Natural killer cell treated with Interleukin-12 subunit alpha and Interleukin-12 subunit beta and Interleukin-15 and Interleukin-18, amount 100 ng/mL, for 72 hours (primary cell): ENCODE results near the gene ADGRF1. TPM values are rescaled to one million over a fixed set of nuclear protein-coding genes. Genes with fewer than 3 reads are reported as not detected.
"Not testable (repeated sequence)": the region's sequence is repeated elsewhere in the genome, so short reads cannot be mapped to it uniquely, and the experiment has no call there.

ENCODE experiments used
- ATAC-seq, 2 donors: fragments of 150-1000 bp; cut with Tn5 transposase in 1 of 2; sonication (Bioruptor Pico), chemical (Tn5 transposase) in 1 of 2; 2 replicates each; pipeline ENCODE4 v1.10.0; 2021
- DNase-seq: peaks from one replicate; pipeline ENCODE4 v3.0.0; 2022; ENCODE audit warnings: low spot score
- H3K27ac Mint-ChIP-seq, 2 donors: 1 replicate in 1 of 2; 2 replicates in 1 of 2; pipeline ENCODE4 v1.8.0; 2022; ENCODE audit warnings: mixed read lengths in 2 of 2, mild to moderate bottlenecking in 1 of 2, moderate library complexity in 1 of 2
- H3K27me3 Mint-ChIP-seq, 2 donors: 1 replicate in 1 of 2; 2 replicates in 1 of 2; pipeline ENCODE4 v1.8.0; 2022; ENCODE audit warnings: mixed read lengths in 2 of 2
- H3K36me3 Mint-ChIP-seq: one replicate; pipeline ENCODE4 v1.8.0; 2022; ENCODE audit warnings: mixed read lengths
- H3K4me1 Mint-ChIP-seq, 2 donors: 1 replicate in 1 of 2; 2 replicates in 1 of 2; pipeline ENCODE4 v1.8.0; 2022; ENCODE audit warnings: low read depth in 2 of 2, mixed read lengths in 2 of 2, mild to moderate bottlenecking in 1 of 2
- H3K4me3 Mint-ChIP-seq: one replicate; pipeline ENCODE4 v1.8.0; 2022; ENCODE audit warnings: mixed read lengths
- H3K9me3 Mint-ChIP-seq: 2 replicates; pipeline ENCODE4 v1.8.0; 2022; ENCODE audit warnings: mixed read lengths
- total RNA-seq, 2 donors: library from RNA; stranded (reverse); gene quantifications; one replicate each; pipeline ENCODE4 v1.2.3, GENCODE V29; 2022

ADGRF1 gene
- total RNA-seq, 2 donors from 2014 or later: not detected

GRCh38 chr6:47073125-47074110, 31.3 kb upstream of the ADGRF1 start:
- no peaks in the 10 kb centered on the region for H3K36me3 Mint-ChIP-seq
- no peaks in the 10 kb centered on the region for H3K9me3 Mint-ChIP-seq
- DNase-seq: no peak

GRCh38 chr6:47072667-47073066, 30.5 kb upstream of the ADGRF1 start:
- DNase-seq (no peak), ATAC-seq (no peak)
- H3K27me3 Mint-ChIP-seq: peaks cover 6 to 8% of the 10 kb centered on the region in 2 donors
- H3K4me3 Mint-ChIP-seq: no peak overlapping the region
- no peak overlapping the region for H3K27ac Mint-ChIP-seq
- H3K4me1 Mint-ChIP-seq: no peaks in the 10 kb centered on the region
- no peaks in the 10 kb centered on the region for H3K9me3 Mint-ChIP-seq
- H3K36me3 Mint-ChIP-seq: no peaks in the 10 kb centered on the region

More at GRCh38 chr6:47073125-47074110, 31.3 kb upstream of the ADGRF1 start:
- H3K27ac Mint-ChIP-seq: no peak overlapping the region
- no peak overlapping the region for H3K4me3 Mint-ChIP-seq
- ATAC-seq: no peak
- H3K27me3 Mint-ChIP-seq: peaks cover 6 to 8% of the 10 kb centered on the region in 2 donors
- no peaks in the 10 kb centered on the region for H3K4me1 Mint-ChIP-seq

- Mint-ChIP-seq H3K4me3 (no peak overlapping the region), H3K27me3 (peaks cover 6 to 8% of the 10 kb centered on the region in 2 donors), H3K36me3 (no peaks in the 10 kb centered on the region), H3K4me1 (no peaks in the 10 kb centered on the region), H3K27ac (no peak overlapping the region), H3K9me3 (no peaks in the 10 kb centered on the region)
- DNase-seq (no peak), ATAC-seq (no peak)
Observed at GRCh38 chr6:47071681-47072080, 29.5 kb upstream of the ADGRF1 start.

- ATAC-seq (no peak), DNase-seq (no peak)
- Mint-ChIP-seq H3K27ac (no peak overlapping the region), H3K4me3 (no peak overlapping the region), H3K36me3 (no peaks in the 10 kb centered on the region), H3K4me1 (no peaks in the 10 kb centered on the region), H3K9me3 (no peaks in the 10 kb centered on the region), H3K27me3 (peaks cover 5 to 6% of the 10 kb centered on the region in 2 donors)
Observed at GRCh38 chr6:47070461-47070860, 28.3 kb upstream of the ADGRF1 start.

- no peaks in the 10 kb centered on the region for H3K4me1 Mint-ChIP-seq
- H3K36me3 Mint-ChIP-seq: no peaks in the 10 kb centered on the region
- no peak overlapping the region for H3K27ac Mint-ChIP-seq
- H3K4me3 Mint-ChIP-seq: no peak overlapping the region
- no peak for DNase-seq
- no peak for ATAC-seq
- peaks cover 2 to 6% of the 10 kb centered on the region in 2 donors for H3K27me3 Mint-ChIP-seq
- H3K9me3 Mint-ChIP-seq: no peaks in the 10 kb centered on the region
Observed at GRCh38 chr6:47069156-47069555, 27.0 kb upstream of the ADGRF1 start.

- Mint-ChIP-seq H3K27ac (no peak overlapping the region), H3K36me3 (no peaks in the 10 kb centered on the region), H3K9me3 (no peaks in the 10 kb centered on the region), H3K4me3 (no peak overlapping the region), H3K27me3 (peaks cover 5 to 23% of the 10 kb centered on the region in 2 donors), H3K4me1 (no peaks in the 10 kb centered on the region)
- no peak for DNase-seq
- no peak for ATAC-seq
Observed at GRCh38 chr6:47066418-47066817, 24.3 kb upstream of the ADGRF1 start.

GRCh38 chr6:47064274-47064673, 22.1 kb upstream of the ADGRF1 start:
- no peak for ATAC-seq
- H3K27me3 Mint-ChIP-seq: peaks cover 3 to 17% of the 10 kb centered on the region in 2 donors

GRCh38 chr6:47062346-47062745, 20.2 kb upstream of the ADGRF1 start:
- DNase-seq: no peak
- H3K27me3 Mint-ChIP-seq: peaks cover 3 to 17% of the 10 kb centered on the region in 2 donors

More at GRCh38 chr6:47064274-47064673, 22.1 kb upstream of the ADGRF1 start:
- Mint-ChIP-seq H3K36me3 (no peaks in the 10 kb centered on the region), H3K9me3 (no peaks in the 10 kb centered on the region), H3K27ac (no peak overlapping the region), H3K4me3 (no peak overlapping the region), H3K4me1 (no peaks in the 10 kb centered on the region)
- no peak for DNase-seq

GRCh38 chr6:47061309-47062300, 19.5 kb upstream of the ADGRF1 start:
- H3K9me3 Mint-ChIP-seq: no peaks in the 10 kb centered on the region
- H3K4me1 Mint-ChIP-seq: no peaks in the 10 kb centered on the region
- no peak overlapping the region for H3K27ac Mint-ChIP-seq
- no peak for ATAC-seq
- no peaks in the 10 kb centered on the region for H3K36me3 Mint-ChIP-seq
- H3K4me3 Mint-ChIP-seq: no peak overlapping the region
- peaks cover 3 to 17% of the 10 kb centered on the region in 2 donors for H3K27me3 Mint-ChIP-seq
- DNase-seq: no peak

More at GRCh38 chr6:47062346-47062745, 20.2 kb upstream of the ADGRF1 start:
- ATAC-seq: no peak
- Mint-ChIP-seq H3K4me3 (no peak overlapping the region), H3K36me3 (no peaks in the 10 kb centered on the region), H3K9me3 (no peaks in the 10 kb centered on the region), H3K4me1 (no peaks in the 10 kb centered on the region), H3K27ac (no peak overlapping the region)

- no peak for DNase-seq
- H3K4me3 Mint-ChIP-seq: no peak overlapping the region
- no peaks in the 10 kb centered on the region for H3K36me3 Mint-ChIP-seq
- H3K4me1 Mint-ChIP-seq: no peaks in the 10 kb centered on the region
- ATAC-seq: no peak
- H3K27me3 Mint-ChIP-seq: peaks cover 5 to 17% of the 10 kb centered on the region in 2 donors
- no peaks in the 10 kb centered on the region for H3K9me3 Mint-ChIP-seq
- no peak overlapping the region for H3K27ac Mint-ChIP-seq
Observed at GRCh38 chr6:47059216-47059885, 17.2 kb upstream of the ADGRF1 start.

- no peak for DNase-seq
- no peaks in the 10 kb centered on the region for H3K36me3 Mint-ChIP-seq
- no peaks in the 10 kb centered on the region for H3K9me3 Mint-ChIP-seq
- H3K4me1 Mint-ChIP-seq: no peaks in the 10 kb centered on the region
- no peak overlapping the region for H3K27ac Mint-ChIP-seq
- H3K27me3 Mint-ChIP-seq: peaks cover 4 to 10% of the 10 kb centered on the region in 2 donors
- no peak for ATAC-seq
- H3K4me3 Mint-ChIP-seq: no peak overlapping the region
Observed at GRCh38 chr6:47057830-47058540, 15.9 kb upstream of the ADGRF1 start.

- no peaks in the 10 kb centered on the region for H3K9me3 Mint-ChIP-seq
- H3K27me3 Mint-ChIP-seq: peaks cover 0 to 3% of the 10 kb centered on the region in 2 donors
- no peak for DNase-seq
- no peak overlapping the region for H3K27ac Mint-ChIP-seq
- H3K4me3 Mint-ChIP-seq: no peak overlapping the region
- no peaks in the 10 kb centered on the region for H3K4me1 Mint-ChIP-seq
- no peaks in the 10 kb centered on the region for H3K36me3 Mint-ChIP-seq
- no peak for ATAC-seq
Observed at GRCh38 chr6:47056832-47057231, 14.7 kb upstream of the ADGRF1 start.

- H3K27ac Mint-ChIP-seq, H3K4me3 Mint-ChIP-seq, H3K36me3 Mint-ChIP-seq, DNase-seq, H3K27me3 Mint-ChIP-seq, H3K9me3 Mint-ChIP-seq, ATAC-seq, H3K4me1 Mint-ChIP-seq: not testable (repeated sequence)
Observed at GRCh38 chr6:47054302-47054701, 12.2 kb upstream of the ADGRF1 start.
